Stomach smooth muscle (tissue), 2 donors: ENCODE results near the gene UQCRQ.

Experiments
- H3K27ac ChIP-seq: one replicate; pipeline ENCODE4 v1.7.0; 2013; ENCODE audit warnings: mild to moderate bottlenecking, low read length, inconsistent platforms
- H3K27me3 ChIP-seq, 2 donors: one replicate each; pipeline ENCODE4 v1.7.0; 2013; ENCODE audit warnings: low read length in 2 of 2; ENCODE audit not compliant: insufficient read depth in 2 of 2, control insufficient read depth in 1 of 2
- H3K36me3 ChIP-seq, 2 donors: one replicate each; pipeline ENCODE4 v1.7.0; 2013; ENCODE audit warnings: low read length in 2 of 2; ENCODE audit not compliant: control insufficient read depth in 2 of 2, insufficient read depth in 2 of 2
- H3K4me1 ChIP-seq: one replicate; pipeline ENCODE4 v1.7.0; 2013; ENCODE audit warnings: low read length; ENCODE audit not compliant: control insufficient read depth, insufficient read depth
- H3K4me3 ChIP-seq, 2 donors: one replicate each; pipeline ENCODE4 v1.7.0; 2013; ENCODE audit warnings: low read length in 2 of 2
- H3K9ac ChIP-seq, 2 donors: one replicate each; pipeline ENCODE4 v1.7.0; 2013; ENCODE audit warnings: low read length in 2 of 2, mild to moderate bottlenecking in 1 of 2
- H3K9me3 ChIP-seq, 2 donors: one replicate each; pipeline ENCODE4 v1.7.0; 2013; ENCODE audit warnings: low read length in 2 of 2; ENCODE audit not compliant: control insufficient read depth in 2 of 2
- donor health status: healthy.
- donor health status: Pancreatic carcinoma.

UQCRQ gene

GRCh38 chr5:132887283-132887682 is 20.8 kb downstream of the UQCRQ start:
- Histone ChIP-seq H3K9ac (no peak overlapping the region), H3K4me3 (no peak overlapping the region), H3K9me3 (no peaks in the 10 kb centered on the region), H3K36me3 (peaks cover 26 to 46% of the 10 kb centered on the region in 2 donors), H3K27ac (no peak overlapping the region), H3K4me1 (no peaks in the 10 kb centered on the region), H3K27me3 (no peaks in the 10 kb centered on the region)

GRCh38 chr5:132889501-132889900 is 23.1 kb downstream of the UQCRQ start:
- H3K27ac ChIP-seq: no peak overlapping the region
- no peaks in the 10 kb centered on the region for H3K9me3 ChIP-seq
- no peak overlapping the region for H3K4me3 ChIP-seq
- H3K36me3 ChIP-seq: peaks cover 33 to 59% of the 10 kb centered on the region in 2 donors
- H3K4me1 ChIP-seq: no peaks in the 10 kb centered on the region
- no peaks in the 10 kb centered on the region for H3K27me3 ChIP-seq
- H3K9ac ChIP-seq: no peak overlapping the region

- H3K4me3 ChIP-seq: no peak overlapping the region
- peaks cover 37 to 68% of the 10 kb centered on the region in 2 donors for H3K36me3 ChIP-seq
- H3K4me1 ChIP-seq: no peaks in the 10 kb centered on the region
- no peaks in the 10 kb centered on the region for H3K9me3 ChIP-seq
- no peaks in the 10 kb centered on the region for H3K27me3 ChIP-seq
- no peak overlapping the region for H3K9ac ChIP-seq
- no peak overlapping the region for H3K27ac ChIP-seq
These were observed 24.4 kb downstream of the UQCRQ start for GRCh38 chr5:132890817-132891216.

- no peak overlapping the region for H3K27ac ChIP-seq
- no peak overlapping the region for H3K9ac ChIP-seq
- no peaks in the 10 kb centered on the region for H3K27me3 ChIP-seq
- peaks cover 38 to 61% of the 10 kb centered on the region in 2 donors for H3K36me3 ChIP-seq
- H3K9me3 ChIP-seq: no peaks in the 10 kb centered on the region
- H3K4me1 ChIP-seq: no peaks in the 10 kb centered on the region
- no peak overlapping the region for H3K4me3 ChIP-seq
These were observed 29.4 kb downstream of the UQCRQ start for GRCh38 chr5:132895719-132896305.

GRCh38 chr5:132896685-132897084 is 30.2 kb downstream of the UQCRQ start:
- peaks cover 38 to 59% of the 10 kb centered on the region in 2 donors for H3K36me3 ChIP-seq
- H3K4me1 ChIP-seq: no peaks in the 10 kb centered on the region
- H3K9ac ChIP-seq: no peak overlapping the region
- no peak overlapping the region for H3K27ac ChIP-seq
- H3K9me3 ChIP-seq: no peaks in the 10 kb centered on the region
- no peaks in the 10 kb centered on the region for H3K27me3 ChIP-seq
- H3K4me3 ChIP-seq: no peak overlapping the region

- H3K9ac ChIP-seq: no peak overlapping the region
- H3K27ac ChIP-seq: no peak overlapping the region
- H3K4me1 ChIP-seq: no peaks in the 10 kb centered on the region
- no peak overlapping the region for H3K4me3 ChIP-seq
- H3K36me3 ChIP-seq: peaks cover 31 to 50% of the 10 kb centered on the region in 2 donors
- H3K27me3 ChIP-seq: no peaks in the 10 kb centered on the region
- no peaks in the 10 kb centered on the region for H3K9me3 ChIP-seq
These were observed 31.7 kb downstream of the UQCRQ start for GRCh38 chr5:132898094-132898493.

GRCh38 chr5:132901036-132901435 is 34.6 kb downstream of the UQCRQ start:
- H3K27ac ChIP-seq: no peak overlapping the region
- H3K4me1 ChIP-seq: no peaks in the 10 kb centered on the region
- peaks cover 18 to 29% of the 10 kb centered on the region in 2 donors for H3K36me3 ChIP-seq
- H3K27me3 ChIP-seq: no peaks in the 10 kb centered on the region
- no peak overlapping the region for H3K4me3 ChIP-seq
- H3K9me3 ChIP-seq: no peaks in the 10 kb centered on the region
- no peak overlapping the region for H3K9ac ChIP-seq

GRCh38 chr5:132901730-132902129 is 35.3 kb downstream of the UQCRQ start:
- H3K4me3 ChIP-seq: no peak overlapping the region
- H3K27me3 ChIP-seq: no peaks in the 10 kb centered on the region
- H3K27ac ChIP-seq: no peak overlapping the region
- no peaks in the 10 kb centered on the region for H3K4me1 ChIP-seq
- peaks cover 11 to 22% of the 10 kb centered on the region in 2 donors for H3K36me3 ChIP-seq
- no peak overlapping the region for H3K9ac ChIP-seq
- H3K9me3 ChIP-seq: no peaks in the 10 kb centered on the region

GRCh38 chr5:132905938-132906337 is 39.5 kb downstream of the UQCRQ start:
- Histone ChIP-seq H3K4me1 (no peaks in the 10 kb centered on the region), H3K27me3 (no peaks in the 10 kb centered on the region), H3K27ac (no peak overlapping the region), H3K4me3 (no peak overlapping the region), H3K9ac (no peak overlapping the region), H3K9me3 (no peaks in the 10 kb centered on the region), H3K36me3 (peaks cover 2 to 3% of the 10 kb centered on the region in 2 donors)

GRCh38 chr5:132907161-132907560 is 40.7 kb downstream of the UQCRQ start:
- Histone ChIP-seq H3K27me3 (no peaks in the 10 kb centered on the region), H3K9ac (no peak overlapping the region), H3K9me3 (no peaks in the 10 kb centered on the region), H3K4me1 (no peaks in the 10 kb centered on the region), H3K36me3 (peaks cover 3 to 7% of the 10 kb centered on the region in 2 donors), H3K4me3 (no peak overlapping the region), H3K27ac (no peak overlapping the region)

GRCh38 chr5:132909702-132910101 is 43.3 kb downstream of the UQCRQ start:
- H3K36me3 ChIP-seq: peaks cover 7 to 9% of the 10 kb centered on the region in 2 donors
- no peak overlapping the region for H3K27ac ChIP-seq
- no peaks in the 10 kb centered on the region for H3K27me3 ChIP-seq
- no peak overlapping the region for H3K4me3 ChIP-seq
- H3K9ac ChIP-seq: no peak overlapping the region
- no peaks in the 10 kb centered on the region for H3K4me1 ChIP-seq
- no peaks in the 10 kb centered on the region for H3K9me3 ChIP-seq
